ENCODE data around the gene LILRB4. TPM values are rescaled to one million over a fixed set of nuclear protein-coding genes. Genes with fewer than 3 reads are reported as not detected.

The LILRB4 gene
- total RNA-seq, 2 donors from 2014 or later = not detected

Other genes with a start within 250 kb of the LILRB4 start
- gene TTYH1, start 247.5 kb upstream of the LILRB4 start, total RNA-seq = under 1 TPM; 0.31 to 0.73 TPM
- gene LENG8, start 213.8 kb upstream of the LILRB4 start, total RNA-seq = 100 to 1,000 TPM; 205 to 292 TPM
- gene LENG9, start 199.2 kb upstream of the LILRB4 start, total RNA-seq = 1 to 10 TPM; 6.0 to 9.9 TPM
- not detected for gene CDC42EP5, start 189.7 kb upstream of the LILRB4 start, total RNA-seq
- 10 to 100 TPM; 18.4 to 48.0 TPM for gene LAIR2, start 160.2 kb upstream of the LILRB4 start, total RNA-seq
- 1 to 10 TPM in 1 of 2 donors, not detected in 1; 2.5 TPM for gene LILRA2, start 89.2 kb upstream of the LILRB4 start, total RNA-seq
- gene LILRA1, start 69.4 kb upstream of the LILRB4 start, total RNA-seq = under 1 TPM in 1 of 2 donors, not detected in 1; 0.31 TPM
- 10 to 100 TPM; 17.2 to 22.7 TPM for gene LILRB1, start 32.5 kb upstream of the LILRB4 start, total RNA-seq
- under 1 TPM in 1 of 2 donors, not detected in 1; 0.33 TPM for gene KIR3DL3, start 61.5 kb downstream of the LILRB4 start, total RNA-seq
- gene KIR2DL3, start 75.5 kb downstream of the LILRB4 start, total RNA-seq = 10 to 100 TPM; 11.7 to 14.6 TPM
- gene KIR2DL1, start 106.8 kb downstream of the LILRB4 start, total RNA-seq = 10 to 100 TPM; 11.4 to 19.5 TPM
- gene KIR2DL4, start 140.6 kb downstream of the LILRB4 start, total RNA-seq = 1 to 10 TPM; 4.2 to 6.6 TPM
- 10 to 100 TPM; 27.4 to 31.2 TPM for gene KIR3DL1, start 153.5 kb downstream of the LILRB4 start, total RNA-seq
- 10 to 100 TPM; 15.7 to 28.7 TPM for gene KIR2DS4, start 169.7 kb downstream of the LILRB4 start, total RNA-seq
- 10 to 100 TPM; 10.3 to 51.2 TPM for gene KIR3DL2, start 187.5 kb downstream of the LILRB4 start, total RNA-seq
- gene FCAR, start 211.2 kb downstream of the LILRB4 start, total RNA-seq = not detected
- 100 to 1,000 TPM in 1 of 2 donors, 10 to 100 TPM in 1; 81.6 to 253 TPM for gene NCR1, start 243.2 kb downstream of the LILRB4 start, total RNA-seq